Body of pancreas (tissue), 4 donors: ENCODE data around the gene UBE2E2. TPM values are rescaled to one million over a fixed set of nuclear protein-coding genes. Genes with fewer than 3 reads are reported as not detected.

ENCODE experiments used
- ATAC-seq: fragments of 150-250 bp; one replicate; pipeline ENCODE4 v1.9.1; 2016
- DNase-seq, 4 donors: peaks; one replicate each; pipeline ENCODE4 v3.0.0-alpha.2; 2019
- H3K27ac ChIP-seq, 4 donors: fragments of 200-600 bp; sonication (generic); 1 replicate in 3 of 4; 2 replicates in 1 of 4; pipeline versions ENCODE4 v1.5.1 to v1.6.1; 2016 to 2019; ENCODE audit warnings: mild to moderate bottlenecking in 1 of 4, mixed read lengths in 1 of 4, moderate library complexity in 1 of 4
- H3K27me3 ChIP-seq, 2 donors: fragments of 200-600 bp; sonication (generic); one replicate each; pipeline ENCODE4 v1.6.0; 2016; ENCODE audit warnings: mild to moderate bottlenecking in 1 of 2
- H3K36me3 ChIP-seq, 2 donors: fragments of 200-600 bp; sonication (generic); replicated peaks in 1 of 2; 2 replicates each; pipeline ENCODE4 v1.5.1; 2016; ENCODE audit warnings: low read depth in 2 of 2; ENCODE audit not compliant: insufficient read depth in 1 of 2
- H3K4me1 ChIP-seq: fragments of 200-600 bp; sonication (generic); one replicate; pipeline ENCODE4 v1.6.0; 2016
- H3K4me3 ChIP-seq, 2 donors: fragments of 200-600 bp; sonication (generic); 1 replicate in 1 of 2; 2 replicates in 1 of 2; pipeline ENCODE4 v1.5.1; 2016 to 2019
- H3K9me3 ChIP-seq, 3 donors: fragments of 200-600 bp; sonication (generic); 1 replicate in 2 of 3; 2 replicates in 1 of 3; pipeline ENCODE4 v1.5.1; 2016
- POLR2A ChIP-seq, 3 donors: fragments of 450-650 bp; IDR thresholded peaks; one replicate each; pipeline ENCODE4 v1.6.1; 2016; ENCODE audit warnings: antibody characterized with exemption in 3 of 3, mild to moderate bottlenecking in 2 of 3
- WGBS, 2 donors: methylation state at CpG; one replicate each; pipeline ENCODE4 v1.1.5; 2017; 5-methylcytosine and 5-hydroxymethylcytosine counted together
- intact Hi-C: fragments of 100-400 bp; cut with DNase I; formaldehyde crosslinking; loops from one replicate; pipeline ENCODE4 v1.15.1; 2023
- total RNA-seq, 2 donors: library from RNA; depleted of rRNA; stranded (reverse); fragments of >200 nt; gene quantifications; one replicate each; pipeline ENCODE4 v1.1.0, GENCODE V29; 2016
- TF ChIP-seq, protein P1 (sequence below), 7 experiments: fragments of 450-650 bp in 4 of 7; fragments of 200-600 bp in 3 of 7; sonication (generic) in 3 of 7; IDR thresholded peaks; one replicate each; pipeline ENCODE4 v1.5.1; 2016 to 2019; ENCODE audit warnings: antibody characterized with exemption in 7 of 7

Gene UBE2E2
- total RNA-seq, 2 donors from 2014 or later: 7.8 to 23.7 TPM

DNA sequence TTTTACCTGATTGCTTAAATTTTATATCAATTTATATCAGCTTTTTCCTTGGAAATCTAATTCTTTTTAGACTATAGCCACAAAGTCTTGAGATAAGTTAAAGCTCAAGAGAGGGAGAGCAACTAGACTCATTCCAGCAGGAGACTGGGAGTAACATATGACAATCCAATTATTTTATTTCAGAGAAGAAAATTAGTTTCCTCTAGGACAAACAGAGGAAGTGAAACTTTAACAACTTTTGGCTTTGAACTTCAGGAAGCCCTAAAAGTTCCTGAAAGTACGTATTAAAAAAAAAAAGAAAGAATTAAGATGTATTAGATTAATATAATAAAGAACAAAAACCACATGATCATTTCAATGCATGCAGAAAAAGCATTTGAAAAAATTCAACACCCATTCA is 13.9 kb upstream of the UBE2E2 start:
- Histone ChIP-seq H3K36me3 (no peaks in the 10 kb centered on the region), H3K27me3 (no peaks in the 10 kb centered on the region), H3K27ac (no peak overlapping the region), H3K4me3 (no peak overlapping the region), H3K9me3 (no peaks in the 10 kb centered on the region), H3K4me1 (no peaks in the 10 kb centered on the region)
- 44 to 52% methylated on average over 1 of the region's 1 CpG for WGBS, 2 donors
- TF ChIP-seq POLR2A (IDR thresholded peaks at IDR 0.05): no peak
- TF ChIP-seq, protein P1, sequence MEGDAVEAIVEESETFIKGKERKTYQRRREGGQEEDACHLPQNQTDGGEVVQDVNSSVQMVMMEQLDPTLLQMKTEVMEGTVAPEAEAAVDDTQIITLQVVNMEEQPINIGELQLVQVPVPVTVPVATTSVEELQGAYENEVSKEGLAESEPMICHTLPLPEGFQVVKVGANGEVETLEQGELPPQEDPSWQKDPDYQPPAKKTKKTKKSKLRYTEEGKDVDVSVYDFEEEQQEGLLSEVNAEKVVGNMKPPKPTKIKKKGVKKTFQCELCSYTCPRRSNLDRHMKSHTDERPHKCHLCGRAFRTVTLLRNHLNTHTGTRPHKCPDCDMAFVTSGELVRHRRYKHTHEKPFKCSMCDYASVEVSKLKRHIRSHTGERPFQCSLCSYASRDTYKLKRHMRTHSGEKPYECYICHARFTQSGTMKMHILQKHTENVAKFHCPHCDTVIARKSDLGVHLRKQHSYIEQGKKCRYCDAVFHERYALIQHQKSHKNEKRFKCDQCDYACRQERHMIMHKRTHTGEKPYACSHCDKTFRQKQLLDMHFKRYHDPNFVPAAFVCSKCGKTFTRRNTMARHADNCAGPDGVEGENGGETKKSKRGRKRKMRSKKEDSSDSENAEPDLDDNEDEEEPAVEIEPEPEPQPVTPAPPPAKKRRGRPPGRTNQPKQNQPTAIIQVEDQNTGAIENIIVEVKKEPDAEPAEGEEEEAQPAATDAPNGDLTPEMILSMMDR (IDR thresholded peaks at IDR 0.05): no peak
- DNase-seq (no peak), ATAC-seq (no peak)
- intact Hi-C loops: no loop called here

DNA sequence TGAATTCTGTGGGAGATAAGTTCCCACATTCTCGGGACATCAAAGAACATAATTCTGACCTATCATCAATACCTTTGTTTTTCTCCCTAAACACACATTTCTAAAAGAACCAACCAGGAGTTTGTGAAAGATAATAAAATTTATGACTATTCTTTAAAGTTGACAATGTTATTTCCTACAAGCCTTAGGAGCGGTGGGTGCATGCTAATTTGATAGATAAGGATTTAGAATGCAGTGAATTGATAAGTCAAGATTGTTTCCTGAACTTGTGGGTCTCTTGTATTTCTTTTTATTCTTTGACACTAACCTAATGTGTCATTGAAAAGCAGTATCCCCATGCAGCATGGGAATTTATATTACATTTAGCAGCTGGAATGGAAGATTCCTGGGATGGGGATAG is 10.3 kb upstream of the UBE2E2 start:
- Histone ChIP-seq H3K9me3 (no peaks in the 10 kb centered on the region), H3K27me3 (no peaks in the 10 kb centered on the region), H3K4me1 (no peaks in the 10 kb centered on the region), H3K27ac (no peak overlapping the region), H3K36me3 (no peaks in the 10 kb centered on the region), H3K4me3 (no peak overlapping the region)
- TF ChIP-seq, protein P1 (IDR thresholded peaks at IDR 0.05): no peak
- TF ChIP-seq POLR2A (IDR thresholded peaks at IDR 0.05): no peak
- WGBS, 2 donors: 39 to 56% methylated on average over 2 of the region's 2 CpGs
- no peak for ATAC-seq
- intact Hi-C loops: no loop called here
- DNase-seq: no peak

DNA sequence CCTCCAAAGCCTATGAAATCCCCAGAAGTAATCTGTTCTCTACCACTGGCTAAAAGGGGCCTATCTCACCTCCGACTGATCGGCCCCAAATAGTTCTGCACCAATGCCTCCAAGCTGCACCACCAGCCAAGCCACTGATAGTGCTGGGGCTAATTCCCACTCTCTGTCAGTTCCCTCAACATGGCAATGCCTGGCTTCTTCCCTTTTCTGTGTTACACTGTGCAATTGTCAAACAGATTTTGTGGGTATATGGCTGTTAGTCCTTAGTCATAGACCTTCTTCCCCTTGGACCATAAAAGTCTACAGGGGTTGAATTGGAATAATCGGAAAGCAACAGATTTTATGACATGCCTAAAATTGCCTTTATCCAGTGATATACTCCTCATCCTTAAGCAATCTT is 9.3 kb upstream of the UBE2E2 start:
- 83 to 87% methylated on average over 3 of the region's 3 CpGs for WGBS, 2 donors

DNA sequence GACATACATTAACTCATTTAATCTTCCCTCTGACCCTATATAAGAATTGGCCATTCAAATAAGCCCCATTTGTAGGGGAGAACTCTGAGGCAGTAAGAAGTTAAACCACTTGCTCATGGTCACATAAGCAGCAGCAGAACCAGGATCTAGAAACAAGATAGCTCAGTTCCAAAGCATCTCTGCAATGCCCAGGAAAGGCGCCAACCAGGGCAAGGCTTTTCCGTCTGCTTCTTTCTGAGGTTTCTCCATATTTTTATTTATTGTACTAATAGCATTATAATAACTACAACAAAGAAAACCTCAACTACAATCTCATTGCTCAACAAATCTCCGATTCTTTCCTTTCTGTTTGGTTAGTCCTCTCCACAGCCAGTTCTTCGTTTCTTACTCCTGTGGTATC is 4.3 kb upstream of the UBE2E2 start:
- H3K4me1 ChIP-seq: peaks cover 4% of the 10 kb centered on the region
- DNase-seq (no peak), ATAC-seq (no peak)
- H3K27ac ChIP-seq: no peak overlapping the region
- H3K36me3 ChIP-seq: no peaks in the 10 kb centered on the region
- no peaks in the 10 kb centered on the region for H3K27me3 ChIP-seq
- no peak overlapping the region for H3K4me3 ChIP-seq
- no peak for TF ChIP-seq POLR2A (IDR thresholded peaks at IDR 0.05)
- TF ChIP-seq, protein P1 (IDR thresholded peaks at IDR 0.05): no peak
- intact Hi-C loops: no loop called here
- no peaks in the 10 kb centered on the region for H3K9me3 ChIP-seq
- WGBS, 2 donors: 61 to 73% methylated on average over 4 of the region's 4 CpGs

More for the DNA sequence above, 9.3 kb upstream of the UBE2E2 start:
- TF ChIP-seq, protein P1 (IDR thresholded peaks at IDR 0.05): no peak
- no peak for TF ChIP-seq POLR2A (IDR thresholded peaks at IDR 0.05)
- DNase-seq: no peak
- no peak overlapping the region for H3K4me3 ChIP-seq
- intact Hi-C loops: no loop called here
- H3K9me3 ChIP-seq: no peaks in the 10 kb centered on the region
- H3K4me1 ChIP-seq: no peaks in the 10 kb centered on the region
- no peaks in the 10 kb centered on the region for H3K36me3 ChIP-seq
- no peak overlapping the region for H3K27ac ChIP-seq
- ATAC-seq: no peak
- no peaks in the 10 kb centered on the region for H3K27me3 ChIP-seq

DNA sequence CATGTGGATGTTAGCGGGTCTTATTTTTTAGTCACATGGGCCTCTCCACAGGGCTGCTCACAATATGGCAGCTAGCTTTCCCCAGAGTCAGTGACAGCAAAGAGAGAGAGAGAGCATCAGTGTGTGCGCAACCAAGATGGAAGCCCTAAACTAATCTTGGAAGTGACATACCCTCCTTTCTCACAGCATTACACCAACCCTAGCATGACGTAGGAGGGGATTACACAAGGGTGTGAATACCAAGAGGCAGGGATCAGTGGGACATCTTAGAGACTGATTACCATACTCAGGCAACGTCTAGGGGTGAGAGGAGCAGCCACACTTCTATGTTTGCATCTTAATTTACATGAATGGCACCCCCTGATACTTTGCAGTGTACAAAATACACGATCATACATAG is 3.5 kb upstream of the UBE2E2 start:
- Histone ChIP-seq H3K4me1 (peaks cover 10% of the 10 kb centered on the region), H3K27me3 (no peaks in the 10 kb centered on the region), H3K9me3 (no peaks in the 10 kb centered on the region), H3K27ac (no peak overlapping the region), H3K36me3 (no peaks in the 10 kb centered on the region), H3K4me3 (no peak overlapping the region)
- TF ChIP-seq, protein P1 (IDR thresholded peaks at IDR 0.05): no peak
- DNase-seq: no peak
- intact Hi-C loops: no loop called here
- 75 to 81% methylated on average over 5 of the region's 5 CpGs for WGBS, 2 donors
- ATAC-seq: no peak
